Endothelial cell of umbilical vein (primary cell): ENCODE results near the gene SPRR1A. TPM values are rescaled to one million over a fixed set of nuclear protein-coding genes. Genes with fewer than 3 reads are reported as not detected.

Source experiments
- BruUV-seq: library from RNA; stranded (reverse); fragments of 400-500 nt; replicated peaks from 2 replicates; lab custom pipeline; 2021; lab: Mats Ljungman, UMichigan
- CTCF ChIA-PET: fragments of 300-600, 350-600 bp; sonication (Branson Sonifier 250); formaldehyde crosslinking; loops from one replicate; lab custom pipeline; 2021; ENCODE audit warnings: antibody characterized with exemption, inconsistent platforms; lab: Charles Lee
- POLR2A ChIA-PET: fragments of 300-600, 350-600 bp; sonication (Branson Sonifier 250); formaldehyde crosslinking; loops from one replicate; lab custom pipeline; 2021; ENCODE audit warnings: antibody characterized with exemption, inconsistent platforms; lab: Charles Lee
- DNase-seq: peaks from one replicate; pipeline ENCODE4 v3.0.0-alpha.2; 2011; ENCODE audit warnings: low read depth, low spot score
- FAIRE-seq: peaks from 2 replicates; lab custom pipeline; 2011; peaks lifted over from hg19 to GRCh38; lab: Jason Lieb, UNC
- H2AFZ ChIP-seq: 2 replicates; pipeline ENCODE4 v1.6.0; 2012; ENCODE audit warnings: low read depth, low read length, control low read depth, inconsistent platforms
- H3K27ac ChIP-seq: 2 replicates; pipeline ENCODE4 v1.5.1; 2011; ENCODE audit warnings: low read depth, mild to moderate bottlenecking, control low read depth, low read length, moderate library complexity; ENCODE audit not compliant: insufficient read depth
- H3K27me3 ChIP-seq, 2 experiments: 2 replicates each; pipeline versions ENCODE4 v1.6.0 to v1.6.1; 2011; ENCODE audit warnings: low read length in 2 of 2, mixed read lengths in 1 of 2; ENCODE audit not compliant: control insufficient read depth in 2 of 2, insufficient read depth in 2 of 2
- H3K36me3 ChIP-seq, 2 experiments: 2 replicates in 1 of 2; 3 replicates in 1 of 2; pipeline ENCODE4 v1.5.1; 2011; ENCODE audit warnings: low read length in 2 of 2, mild to moderate bottlenecking in 1 of 2, moderate library complexity in 1 of 2; ENCODE audit not compliant: control insufficient read depth in 2 of 2, insufficient read depth in 2 of 2; ENCODE audit errors: extremely low read depth in 1 of 2
- H3K4me1 ChIP-seq: 3 replicates; pipeline ENCODE4 v1.5.1; 2011; ENCODE audit warnings: mild to moderate bottlenecking, low read length; ENCODE audit not compliant: control insufficient read depth, insufficient read depth; ENCODE audit errors: extremely low read depth
- H3K4me2 ChIP-seq: 2 replicates; pipeline ENCODE4 v1.6.1; 2011; ENCODE audit warnings: low read length, control low read depth, mixed read lengths; ENCODE audit not compliant: insufficient read depth
- H3K4me3 ChIP-seq, 3 experiments: fragments of 200-600 bp in 1 of 3; sonication (generic), shearing (Covaris generic) in 1 of 3; replicated peaks in 1 of 3; 2 replicates each; pipeline ENCODE4 v1.5.1; 2011 to 2016; ENCODE audit warnings: control low read depth in 3 of 3, low read length in 3 of 3, mild to moderate bottlenecking in 2 of 3, inconsistent platforms in 1 of 3, low read depth in 1 of 3, moderate library complexity in 1 of 3; ENCODE audit not compliant: insufficient read depth in 1 of 3
- H3K79me2 ChIP-seq: 2 replicates; pipeline ENCODE4 v1.6.0; 2012; ENCODE audit warnings: low read length, inconsistent platforms; ENCODE audit not compliant: control insufficient read depth, insufficient read depth
- H3K9ac ChIP-seq: replicated peaks from 2 replicates; pipeline ENCODE3; 2011; ENCODE audit warnings: low read length, control low read depth; ENCODE audit not compliant: insufficient read depth; ENCODE audit errors: extremely low read depth
- H3K9me1 ChIP-seq: replicated peaks from 3 replicates; pipeline ENCODE4 v1.6.0; 2011; ENCODE audit warnings: mild to moderate bottlenecking, low read length; ENCODE audit not compliant: control insufficient read depth, insufficient read depth; ENCODE audit errors: extremely low read depth
- H3K9me3 ChIP-seq: replicated peaks from 2 replicates; pipeline ENCODE4 v1.5.1; 2012; ENCODE audit warnings: low read length, inconsistent platforms; ENCODE audit not compliant: control insufficient read depth, insufficient read depth
- H4K20me1 ChIP-seq: replicated peaks from 2 replicates; pipeline ENCODE3; 2011; ENCODE audit warnings: mild to moderate bottlenecking, low read length; ENCODE audit not compliant: control insufficient read depth, insufficient read depth; ENCODE audit errors: extremely low read depth
- EZH2 ChIP-seq: IDR thresholded peaks from 2 replicates; pipeline ENCODE4 v1.6.1; 2012; ENCODE audit warnings: borderline replicate concordance, low read depth, mild to moderate bottlenecking, moderate library complexity, low read length, inconsistent platforms; ENCODE audit not compliant: severe bottlenecking
- FOS ChIP-seq: IDR thresholded peaks from 2 replicates; pipeline ENCODE4 v1.6.1; 2011; ENCODE audit warnings: mild to moderate bottlenecking, low read length, moderate library complexity, borderline replicate concordance; ENCODE audit not compliant: insufficient read depth
- GATA2 ChIP-seq: IDR thresholded peaks from 2 replicates; pipeline ENCODE4 v1.7.0; 2011; ENCODE audit warnings: low read depth, mild to moderate bottlenecking, moderate library complexity, mixed read lengths, low read length; ENCODE audit not compliant: insufficient read length, insufficient read depth
- JUN ChIP-seq: IDR thresholded peaks from 2 replicates; pipeline ENCODE4 v1.6.1; 2011; ENCODE audit warnings: borderline replicate concordance, low read depth; ENCODE audit not compliant: insufficient read length, insufficient read depth
- MYC ChIP-seq: IDR thresholded peaks from one replicate; pipeline ENCODE4 v1.6.1; 2011; ENCODE audit warnings: mild to moderate bottlenecking, low read depth, low read length
- POLR2A ChIP-seq: IDR thresholded peaks from 2 replicates; pipeline ENCODE4 v1.6.1; 2012; ENCODE audit warnings: low read depth, mild to moderate bottlenecking, control low read depth, low read length
- POLR2AphosphoS5 ChIP-seq: IDR thresholded peaks from 2 replicates; pipeline ENCODE4 v1.6.1; 2012; ENCODE audit warnings: low read depth, mild to moderate bottlenecking, control low read depth, low read length, moderate library complexity; ENCODE audit not compliant: insufficient read depth
- dilution Hi-C: fragments of 300-500 bp; cut with MboI; formaldehyde crosslinking; loops from one replicate; pipeline ENCODE4 v1.15.0; 2019; ENCODE audit warnings: low sequenced_read_pairs; ENCODE audit not compliant: extremely low pct_ligation_motif_present
- intact Hi-C: fragments of 100-400 bp; cut with micrococcal nuclease; formaldehyde crosslinking; loops from one replicate; pipeline ENCODE4 v1.10.0; 2022
- polyA plus RNA-seq, 4 experiments: library from polyadenylated mRNA; depleted of rRNA in 3 of 4; stranded (reverse) in 3 of 4; unstranded in 1 of 4; fragments of >200 nt; gene quantifications; 2 replicates each; pipeline versions ENCODE4 v1.2.1 to v1.2.3, GENCODE V29; 2011 to 2012; ENCODE audit warnings: missing spikeins in 1 of 4
- total RNA-seq: library from RNA; stranded (reverse); gene quantifications from 2 replicates; pipeline ENCODE4 v1.2.3, GENCODE V29; 2021
- TF ChIP-seq, protein P1 (sequence below): IDR thresholded peaks from 2 replicates; pipeline ENCODE4 v1.6.1; 2011; ENCODE audit not compliant: insufficient read depth, insufficient read length
- TF ChIP-seq, protein P2 (sequence below), 2 donors: IDR thresholded peaks; 1 replicate in 1 of 2; 2 replicates in 1 of 2; pipeline ENCODE4 v1.5.1; 2011; ENCODE audit warnings: low read length in 2 of 2, mild to moderate bottlenecking in 2 of 2, moderate library complexity in 2 of 2, control low read depth in 1 of 2, inconsistent platforms in 1 of 2, low read depth in 1 of 2; ENCODE audit not compliant: insufficient read depth in 1 of 2; ENCODE audit errors: extremely low read depth in 1 of 2

Gene SPRR1A
- total and polyA plus RNA-seq, 2 donors (not counting 3 experiments of a cell fraction or from before 2014, with no cell fraction given), result not detected

DNA sequence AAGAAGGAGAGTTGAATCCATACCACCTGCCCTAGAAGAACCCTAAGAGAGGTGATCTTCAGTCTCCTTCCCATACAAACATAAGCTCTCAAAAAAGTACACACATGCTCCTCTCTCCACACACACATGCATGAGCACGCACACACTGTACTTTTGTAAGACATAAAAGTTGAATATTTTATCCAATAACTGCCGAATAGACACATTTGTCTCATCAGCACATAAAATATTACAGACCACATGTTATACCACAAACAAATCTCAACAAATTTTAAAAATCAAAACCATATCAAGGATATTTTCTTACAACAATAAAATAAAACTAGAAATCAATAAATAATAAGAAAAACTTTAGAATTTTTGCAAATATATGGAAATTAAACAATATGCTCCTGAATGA is 2.7 kb downstream of the SPRR1A start:
- intact Hi-C loops (no loop called here), dilution Hi-C loops (no loop called here)
- Histone ChIP-seq H3K4me1 (no peaks in the 10 kb centered on the region), H3K36me3 (no peaks in the 10 kb centered on the region), H3K4me3 (no peak overlapping the region), H3K27ac (no peak overlapping the region), H3K27me3 (no peaks in the 10 kb centered on the region), H4K20me1 (no peaks in the 10 kb centered on the region), H3K9ac (no peak overlapping the region), H2AFZ (no peak overlapping the region), H3K9me3 (no peaks in the 10 kb centered on the region), H3K79me2 (no peaks in the 10 kb centered on the region), H3K9me1 (no peaks in the 10 kb centered on the region), H3K4me2 (no peak overlapping the region)
- ChIA-PET POLR2A (no interaction called here), CTCF (no interaction called here)
- TF ChIP-seq, protein P1, sequence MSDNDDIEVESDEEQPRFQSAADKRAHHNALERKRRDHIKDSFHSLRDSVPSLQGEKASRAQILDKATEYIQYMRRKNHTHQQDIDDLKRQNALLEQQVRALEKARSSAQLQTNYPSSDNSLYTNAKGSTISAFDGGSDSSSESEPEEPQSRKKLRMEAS, result no peak
- TF ChIP-seq MYC, result no peak
- no peak for TF ChIP-seq POLR2A
- TF ChIP-seq, protein P2, sequence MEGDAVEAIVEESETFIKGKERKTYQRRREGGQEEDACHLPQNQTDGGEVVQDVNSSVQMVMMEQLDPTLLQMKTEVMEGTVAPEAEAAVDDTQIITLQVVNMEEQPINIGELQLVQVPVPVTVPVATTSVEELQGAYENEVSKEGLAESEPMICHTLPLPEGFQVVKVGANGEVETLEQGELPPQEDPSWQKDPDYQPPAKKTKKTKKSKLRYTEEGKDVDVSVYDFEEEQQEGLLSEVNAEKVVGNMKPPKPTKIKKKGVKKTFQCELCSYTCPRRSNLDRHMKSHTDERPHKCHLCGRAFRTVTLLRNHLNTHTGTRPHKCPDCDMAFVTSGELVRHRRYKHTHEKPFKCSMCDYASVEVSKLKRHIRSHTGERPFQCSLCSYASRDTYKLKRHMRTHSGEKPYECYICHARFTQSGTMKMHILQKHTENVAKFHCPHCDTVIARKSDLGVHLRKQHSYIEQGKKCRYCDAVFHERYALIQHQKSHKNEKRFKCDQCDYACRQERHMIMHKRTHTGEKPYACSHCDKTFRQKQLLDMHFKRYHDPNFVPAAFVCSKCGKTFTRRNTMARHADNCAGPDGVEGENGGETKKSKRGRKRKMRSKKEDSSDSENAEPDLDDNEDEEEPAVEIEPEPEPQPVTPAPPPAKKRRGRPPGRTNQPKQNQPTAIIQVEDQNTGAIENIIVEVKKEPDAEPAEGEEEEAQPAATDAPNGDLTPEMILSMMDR (IDR thresholded peaks at IDR 0.05; ENCODE audit: extremely low read depth in 1 of 2, insufficient read depth in 1 of 2, low read depth in 1 of 2, low read length in 2 of 2), result no peak
- TF ChIP-seq GATA2, result no peak
- TF ChIP-seq EZH2, result no peak
- TF ChIP-seq JUN, result no peak
- TF ChIP-seq FOS, result no peak
- no peak for TF ChIP-seq POLR2AphosphoS5
- DNase-seq (no peak), FAIRE-seq (no peak)
- BruUV-seq, result no TSS peak
